WTC11 (cell line): ENCODE results near the gene TRMT11.

Source experiments
- ATF1 ChIP-seq: sonication (generic); formaldehyde crosslinking; IDR thresholded peaks from 2 replicates; pipeline ENCODE4 v1.8.1; 2023; ENCODE audit warnings: mild to moderate bottlenecking, moderate library complexity, missing genetic modification reagents
- KAT7 ChIP-seq: sonication (generic); formaldehyde crosslinking; IDR thresholded peaks from 2 replicates; pipeline ENCODE4 v1.8.1; 2023; ENCODE audit warnings: missing genetic modification reagents, mild to moderate bottlenecking, borderline replicate concordance
- TEAD1 ChIP-seq: sonication (generic); formaldehyde crosslinking; IDR thresholded peaks from 2 replicates; pipeline ENCODE4 v1.8.0; 2022; ENCODE audit warnings: mild to moderate bottlenecking, missing genetic modification reagents
- TF ChIP-seq, protein P1 (sequence below): fragments of 200-600 bp; IDR thresholded peaks from 2 replicates; pipeline ENCODE4 v1.8.0; 2022; ENCODE audit warnings: antibody characterized with exemption
- TF ChIP-seq, protein P2 (sequence below): sonication (generic); formaldehyde crosslinking; IDR thresholded peaks from 2 replicates; pipeline ENCODE4 v1.8.0; 2022; ENCODE audit warnings: mild to moderate bottlenecking, missing genetic modification reagents

DNA sequence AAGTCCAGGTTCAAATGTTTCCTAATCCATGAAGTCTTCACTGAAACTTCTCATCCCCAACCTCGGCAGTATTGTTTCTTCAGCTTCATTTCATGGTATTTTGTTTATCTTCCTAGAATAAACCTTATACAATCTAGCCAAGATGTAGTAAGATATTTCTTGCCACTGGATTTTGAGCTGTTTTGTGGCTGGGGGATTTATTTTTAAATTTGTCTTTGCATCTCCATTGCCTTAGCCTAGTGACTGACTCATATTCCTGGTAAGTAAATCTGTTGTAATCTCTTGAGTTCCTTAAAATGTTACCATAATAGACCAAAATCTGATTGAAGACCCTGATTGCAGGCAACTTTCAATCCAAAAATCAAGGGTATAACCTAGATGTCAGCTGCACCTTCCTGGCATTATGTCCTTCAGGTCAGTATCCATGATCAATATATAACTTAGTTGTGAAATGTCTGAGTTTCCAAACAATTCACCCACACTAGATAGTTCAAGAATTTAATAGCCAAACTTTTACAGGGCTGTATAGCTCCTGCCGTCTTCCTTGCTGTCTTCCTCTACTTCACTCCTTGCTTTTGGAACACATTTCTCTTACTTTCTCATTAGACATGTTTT, 4.7 kb upstream of the TRMT11 start:
- no peak for TF ChIP-seq ATF1 (CRISPR knock-in tag)
- no peak for TF ChIP-seq TEAD1 (CRISPR knock-in tag)
- TF ChIP-seq, protein P1, sequence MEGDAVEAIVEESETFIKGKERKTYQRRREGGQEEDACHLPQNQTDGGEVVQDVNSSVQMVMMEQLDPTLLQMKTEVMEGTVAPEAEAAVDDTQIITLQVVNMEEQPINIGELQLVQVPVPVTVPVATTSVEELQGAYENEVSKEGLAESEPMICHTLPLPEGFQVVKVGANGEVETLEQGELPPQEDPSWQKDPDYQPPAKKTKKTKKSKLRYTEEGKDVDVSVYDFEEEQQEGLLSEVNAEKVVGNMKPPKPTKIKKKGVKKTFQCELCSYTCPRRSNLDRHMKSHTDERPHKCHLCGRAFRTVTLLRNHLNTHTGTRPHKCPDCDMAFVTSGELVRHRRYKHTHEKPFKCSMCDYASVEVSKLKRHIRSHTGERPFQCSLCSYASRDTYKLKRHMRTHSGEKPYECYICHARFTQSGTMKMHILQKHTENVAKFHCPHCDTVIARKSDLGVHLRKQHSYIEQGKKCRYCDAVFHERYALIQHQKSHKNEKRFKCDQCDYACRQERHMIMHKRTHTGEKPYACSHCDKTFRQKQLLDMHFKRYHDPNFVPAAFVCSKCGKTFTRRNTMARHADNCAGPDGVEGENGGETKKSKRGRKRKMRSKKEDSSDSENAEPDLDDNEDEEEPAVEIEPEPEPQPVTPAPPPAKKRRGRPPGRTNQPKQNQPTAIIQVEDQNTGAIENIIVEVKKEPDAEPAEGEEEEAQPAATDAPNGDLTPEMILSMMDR: no peak
- TF ChIP-seq KAT7 (CRISPR knock-in tag): no peak
- TF ChIP-seq, protein P2, sequence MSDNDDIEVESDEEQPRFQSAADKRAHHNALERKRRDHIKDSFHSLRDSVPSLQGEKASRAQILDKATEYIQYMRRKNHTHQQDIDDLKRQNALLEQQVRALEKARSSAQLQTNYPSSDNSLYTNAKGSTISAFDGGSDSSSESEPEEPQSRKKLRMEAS: no peak
